ENCODE measurements around the gene KCNH3. TPM values are rescaled to one million over a fixed set of nuclear protein-coding genes. Genes with fewer than 3 reads are reported as not detected.

Gene KCNH3
- total RNA-seq = 10.3 TPM

GRCh38 chr12:49538510-49539403 is at the start of gene KCNH3:
KCNH3 (plus strand) TSS chr12:49539030; CDS start chr12:49539417, 387 bp downstream.

GRCh38 chr12:49567611-49568441 is 29.0 kb downstream of the KCNH3 start, which contains the start of gene MCRS1:
MCRS1 (minus strand) TSS chr12:49568142; CDS start chr12:49566731, 1,411 bp downstream.

DNA sequence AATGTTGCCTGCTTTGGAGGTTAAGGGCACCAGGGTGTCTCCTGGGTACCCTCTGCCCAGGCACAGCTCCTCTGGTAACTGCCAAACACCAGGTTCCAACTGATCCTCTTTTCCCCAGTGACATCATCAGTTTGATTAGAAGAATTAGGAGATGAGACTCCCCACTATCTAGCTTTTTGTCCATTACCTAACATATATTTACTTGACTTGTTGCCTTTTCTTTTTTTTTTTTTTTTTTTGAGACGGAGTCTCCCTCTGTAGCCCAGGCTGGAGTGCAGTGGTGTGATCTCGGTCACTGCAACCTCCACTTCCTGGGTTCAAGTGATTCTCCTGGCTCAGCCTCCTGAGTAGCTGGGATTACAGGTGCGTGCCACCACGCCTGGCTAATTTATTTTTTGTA is 66.7 kb downstream of the KCNH3 start, which contains the start of gene FAM186B:
Gene FAM186B (minus strand): TSS at position 101 of the 400 bp plus-strand sequence. CDS start 162 bp downstream, outside the sequence.

Small RNA genes lying within 50 kb of the gene (small RNA-seq; reads per million reads assigned to genes)
- gene POLR2KP1 (ENCODE audit: low replicate concordance) (not detected), gene RNU6-834P (ENCODE audit: low replicate concordance) (not detected)

Other genes starting within 250 kb of the KCNH3 start
- 2.2 TPM for gene PRPH, start 243.9 kb upstream of the KCNH3 start, total RNA-seq
- gene TROAP, start 215.8 kb upstream of the KCNH3 start, total RNA-seq = 2.8 TPM
- not detected for gene C1QL4, start 201.8 kb upstream of the KCNH3 start, total RNA-seq
- gene DNAJC22, start 192.1 kb upstream of the KCNH3 start, total RNA-seq = not detected
- gene SPATS2, start 171.6 kb upstream of the KCNH3 start, total RNA-seq = 59.2 TPM
- gene MCRS1, start 29.1 kb downstream of the KCNH3 start, total RNA-seq = 35.7 TPM
- gene FAM186B, start 66.6 kb downstream of the KCNH3 start, total RNA-seq = not detected
- gene PRPF40B, start 84.5 kb downstream of the KCNH3 start, total RNA-seq = 36.6 TPM
- gene FMNL3, start 168.4 kb downstream of the KCNH3 start, total RNA-seq = 18.8 TPM
- gene TMBIM6, start 202.5 kb downstream of the KCNH3 start, total RNA-seq = 244 TPM

Measured in parietal lobe (tissue), 2 donors.